Ascending aorta (tissue), 2 donors: Measurements from ENCODE around the gene PTPN18. TPM values are rescaled to one million over a fixed set of nuclear protein-coding genes. Genes with fewer than 3 reads are reported as not detected.

Experiments used
- DNase-seq, 2 donors: peaks; one replicate each; pipeline ENCODE4 v3.0.0-alpha.2; 2019; ENCODE audit warnings: low spot score in 2 of 2
- H3K27ac ChIP-seq, 2 donors: fragments of 200-600 bp; sonication (generic); one replicate each; pipeline ENCODE4 v1.5.1; 2016 to 2017; ENCODE audit warnings: mild to moderate bottlenecking in 1 of 2
- H3K27me3 ChIP-seq: fragments of 200-600 bp; sonication (generic); one replicate; pipeline ENCODE4 v1.5.1; 2017
- H3K36me3 ChIP-seq, 2 donors: fragments of 200-600 bp; sonication (generic); one replicate each; pipeline ENCODE4 v1.5.1; 2016
- H3K4me1 ChIP-seq, 2 donors: fragments of 200-600 bp; sonication (generic); one replicate each; pipeline ENCODE4 v1.5.1; 2016 to 2017; ENCODE audit warnings: mild to moderate bottlenecking in 1 of 2
- H3K4me3 ChIP-seq, 2 donors: fragments of 200-600 bp; sonication (generic); one replicate each; pipeline ENCODE4 v1.5.1; 2016 to 2017; ENCODE audit warnings: mild to moderate bottlenecking in 1 of 2
- H3K9me3 ChIP-seq, 2 donors: fragments of 200-600 bp; sonication (generic); one replicate each; pipeline ENCODE4 v1.5.1; 2016
- CTCF ChIP-seq, 3 experiments: fragments of 200-600 bp in 2 of 3; fragments of 450-650 bp in 1 of 3; sonication (generic) in 2 of 3; IDR thresholded peaks; one replicate each; pipeline ENCODE4 v1.5.1; 2016 to 2019; ENCODE audit warnings: antibody characterized with exemption in 3 of 3, mild to moderate bottlenecking in 1 of 3, moderate library complexity in 1 of 3
- intact Hi-C: fragments of 100-400 bp; cut with DNase I; formaldehyde crosslinking; loops from one replicate; pipeline ENCODE4 v1.15.1; 2023
- total RNA-seq: library from RNA; depleted of rRNA; stranded (reverse); fragments of >200 nt; gene quantifications from one replicate; pipeline ENCODE4 v1.1.0, GENCODE V29; 2016

The PTPN18 gene
- total RNA-seq, 1 donor from 2014 or later, result 21.0 TPM

- H3K36me3 ChIP-seq, result peaks cover 33 to 43% of the 10 kb centered on the region in 2 donors
- DNase-seq, result peak; percentile 81 to 92
- peak overlapping the region; percentile 90 to 97 for H3K27ac ChIP-seq
- H3K9me3 ChIP-seq, result no peaks in the 10 kb centered on the region
- no peak for TF ChIP-seq CTCF (IDR thresholded peaks at IDR 0.05)
- intact Hi-C loops, result loop anchor here (1.0 to 5.0 kb wide), 8 partner anchors 14 to 1150 kb away; partner anchors contain the start of genes FAM168B, GPR148, MZT2A and PLEKHB2
- peaks cover 3 to 16% of the 10 kb centered on the region in 2 donors for H3K4me1 ChIP-seq
- H3K27me3 ChIP-seq, result no peaks in the 10 kb centered on the region
- peak overlapping the region; percentile 82 to 92 for H3K4me3 ChIP-seq
Observed at GRCh38 chr2:130342020-130342532, 13.8 kb upstream of the PTPN18 start.

- peaks cover 37 to 49% of the 10 kb centered on the region in 2 donors for H3K36me3 ChIP-seq
Observed at GRCh38 chr2:130342533-130343275, 13.2 kb upstream of the PTPN18 start, which contains the start of gene IMP4. TSS of gene IMP4 (plus strand) at chr2:130342897. CDS start at chr2:130342933, 36 bp downstream.

GRCh38 chr2:130344578-130344977 is 11.3 kb upstream of the PTPN18 start:
- Histone ChIP-seq H3K4me1 (peaks cover 3 to 16% of the 10 kb centered on the region in 2 donors), H3K36me3 (peaks cover 31 to 48% of the 10 kb centered on the region in 2 donors), H3K27ac (no peak overlapping the region), H3K27me3 (no peaks in the 10 kb centered on the region), H3K4me3 (no peak overlapping the region), H3K9me3 (no peaks in the 10 kb centered on the region)
- no peak for TF ChIP-seq CTCF (IDR thresholded peaks at IDR 0.05)
- intact Hi-C loops, result loop anchor here (5.0 kb wide), 5 partner anchors 383 to 1148 kb away; partner anchors contain the start of genes FAM168B, GPR148, MZT2A and PLEKHB2
- no peak for DNase-seq

More at GRCh38 chr2:130342533-130343275, 13.2 kb upstream of the PTPN18 start, which contains the start of gene IMP4:
- Histone ChIP-seq H3K4me3 (peak within 1 kb of the TSS; percentile 82 to 92), H3K4me1 (peaks cover 3 to 16% of the 10 kb centered on the region in 2 donors), H3K27me3 (no peaks in the 10 kb centered on the region), H3K27ac (peak within 1 kb of the TSS; percentile 90 to 97), H3K9me3 (no peaks in the 10 kb centered on the region)
- TF ChIP-seq CTCF (IDR thresholded peaks at IDR 0.05), result peak; percentile 9 to 36 (median 16)
- intact Hi-C loops, result loop anchor here (1.0 to 5.0 kb wide), 8 partner anchors 14 to 1150 kb away; partner anchors contain the start of genes FAM168B, GPR148, MZT2A and PLEKHB2
- DNase-seq, result peak; percentile 98 to 99

GRCh38 chr2:130345091-130345490 is 10.8 kb upstream of the PTPN18 start:
- Histone ChIP-seq H3K27me3 (no peaks in the 10 kb centered on the region), H3K4me3 (no peak overlapping the region), H3K4me1 (peaks cover 3 to 16% of the 10 kb centered on the region in 2 donors), H3K9me3 (no peaks in the 10 kb centered on the region), H3K27ac (no peak overlapping the region), H3K36me3 (peaks cover 31 to 46% of the 10 kb centered on the region in 2 donors)
- intact Hi-C loops, result no loop called here
- TF ChIP-seq CTCF (IDR thresholded peaks at IDR 0.05), result no peak
- DNase-seq, result no peak

- H3K27ac ChIP-seq, result no peak overlapping the region
- DNase-seq, result no peak
- TF ChIP-seq CTCF (IDR thresholded peaks at IDR 0.05), result no peak
- no peaks in the 10 kb centered on the region for H3K9me3 ChIP-seq
- H3K27me3 ChIP-seq, result no peaks in the 10 kb centered on the region
- H3K36me3 ChIP-seq, result peaks cover 31 to 46% of the 10 kb centered on the region in 2 donors
- H3K4me3 ChIP-seq, result no peak overlapping the region
- intact Hi-C loops, result no loop called here
- H3K4me1 ChIP-seq, result peaks cover 3 to 16% of the 10 kb centered on the region in 2 donors
Observed at GRCh38 chr2:130345611-130346010, 10.2 kb upstream of the PTPN18 start.
